HCT116 (cell line): Measurements from ENCODE around the gene CHSY1. TPM values are rescaled to one million over a fixed set of nuclear protein-coding genes. Genes with fewer than 3 reads are reported as not detected.

Source experiments
- ATAC-seq: fragments of 200-7000 bp; cut with Tn5 transposase; 2 replicates; pipeline ENCODE4 v1.9.1; 2020; ENCODE audit warnings: mild to moderate bottlenecking, moderate library complexity
- BruUV-seq: library from RNA; stranded (reverse); fragments of 400-500 nt; replicated peaks from 2 replicates; lab custom pipeline; 2021; lab: Mats Ljungman, UMichigan
- CTCF ChIA-PET: fragments of 300-600 bp; sonication (Branson Sonifier 250); formaldehyde crosslinking; loops from one replicate; lab custom pipeline; 2021; ENCODE audit warnings: antibody characterized with exemption; lab: Charles Lee
- POLR2A ChIA-PET: fragments of 300-600, 350-600 bp; sonication (Branson Sonifier 250); formaldehyde crosslinking; loops from one replicate; lab custom pipeline; 2021; ENCODE audit warnings: antibody characterized with exemption; lab: Charles Lee
- RAD21 ChIA-PET, 2 experiments: fragments of 300-600 bp; sonication (Branson Sonifier 250); formaldehyde crosslinking; loops; one replicate each; lab custom pipeline; 2023; ENCODE audit warnings: low total read pairs in 2 of 2; ENCODE audit not compliant: uncharacterized antibody in 2 of 2, unreplicated experiment in 2 of 2, low non-redundant PET in 1 of 2; lab: Charles Lee
- DNase-seq: peaks from one replicate; pipeline ENCODE4 v3.0.0-alpha.2; 2010; ENCODE audit warnings: low read depth, low spot score
- H2AFZ ChIP-seq: fragments of 200-600 bp; shearing (Covaris generic), sonication (generic); 2 replicates; pipeline ENCODE4 v1.6.1; 2017; ENCODE audit warnings: low read depth, mixed run types, mixed read lengths, antibody characterized with exemption, low read length; ENCODE audit not compliant: poor library complexity, severe bottlenecking
- H3K27ac ChIP-seq: 2 replicates; pipeline ENCODE4 v1.5.1; 2012; ENCODE audit warnings: low read depth, low read length
- H3K27me3 ChIP-seq: fragments of 200-600 bp; sonication (generic); 2 replicates; pipeline ENCODE4 v1.6.1; 2016; ENCODE audit warnings: mixed run types, low read length, mixed read lengths; ENCODE audit not compliant: insufficient read depth
- H3K36me3 ChIP-seq, 2 experiments: fragments of 200-500 bp in 1 of 2; fragments of 200-600 bp in 1 of 2; sonication (Bioruptor generic) in 1 of 2; sonication (generic) in 1 of 2; 2 replicates each; pipeline versions ENCODE4 v1.5.1 to v1.6.1; 2014 to 2016; ENCODE audit warnings: low read length in 2 of 2, inconsistent platforms in 1 of 2, mixed read lengths in 1 of 2, mixed run types in 1 of 2; ENCODE audit not compliant: insufficient read depth in 2 of 2, control insufficient read depth in 1 of 2
- H3K4me1 ChIP-seq, 2 experiments: fragments of 200-600 bp in 1 of 2; sonication (generic) in 1 of 2; 2 replicates each; pipeline versions ENCODE4 v1.5.1 to v1.6.1; 2012 to 2017; ENCODE audit warnings: low read length in 2 of 2, inconsistent platforms in 1 of 2, mild to moderate bottlenecking in 1 of 2, mixed read lengths in 1 of 2, mixed run types in 1 of 2, moderate library complexity in 1 of 2; ENCODE audit not compliant: insufficient read depth in 2 of 2, control insufficient read depth in 1 of 2
- H3K4me2 ChIP-seq: fragments of 200-600 bp; sonication (generic); 2 replicates; pipeline ENCODE4 v1.6.1; 2017; ENCODE audit warnings: mixed run types, low read length, mixed read lengths
- H3K4me3 ChIP-seq, 2 experiments: fragments of 200-600 bp in 1 of 2; sonication (generic) in 1 of 2; replicated peaks in 1 of 2; 2 replicates each; pipeline ENCODE4 v1.5.1; 2011 to 2016; ENCODE audit warnings: low read length in 2 of 2, control low read depth in 1 of 2, low read depth in 1 of 2, mild to moderate bottlenecking in 1 of 2, mixed read lengths in 1 of 2, mixed run types in 1 of 2
- H3K79me2 ChIP-seq: fragments of 200-600 bp; sonication (generic); 2 replicates; pipeline ENCODE4 v1.6.1; 2017; ENCODE audit warnings: mild to moderate bottlenecking, mixed run types, low read length, moderate library complexity, mixed read lengths; ENCODE audit not compliant: insufficient read depth
- H3K9ac ChIP-seq: fragments of 200-600 bp; sonication (generic); 2 replicates; pipeline ENCODE4 v1.6.1; 2016; ENCODE audit warnings: low read length, mixed read lengths
- H3K9me2 ChIP-seq: fragments of 200-600 bp; sonication (generic), shearing (Covaris generic); 2 replicates; pipeline ENCODE4 v1.6.1; 2017; ENCODE audit warnings: mixed run types, mild to moderate bottlenecking, moderate library complexity; ENCODE audit not compliant: insufficient read depth
- H3K9me3 ChIP-seq, 2 experiments: fragments of 200-500 bp in 1 of 2; fragments of 200-600 bp in 1 of 2; sonication (Bioruptor generic) in 1 of 2; sonication (generic) in 1 of 2; 2 replicates each; pipeline ENCODE4 v1.6.1; 2014 to 2017; ENCODE audit warnings: low read length in 2 of 2, mixed read lengths in 2 of 2, inconsistent platforms in 1 of 2, low read depth in 1 of 2, mild to moderate bottlenecking in 1 of 2, mixed run types in 1 of 2, moderate library complexity in 1 of 2; ENCODE audit not compliant: control insufficient read depth in 1 of 2, insufficient read depth in 1 of 2
- H4K20me1 ChIP-seq: fragments of 200-600 bp; sonication (generic), shearing (Covaris generic); 2 replicates; pipeline ENCODE4 v1.6.1; 2017; ENCODE audit warnings: mixed run types, mild to moderate bottlenecking, moderate library complexity; ENCODE audit not compliant: insufficient read depth
- EZH2 ChIP-seq: fragments of 200-600 bp; sonication (generic); IDR thresholded peaks from 2 replicates; pipeline ENCODE4 v1.6.1; 2017; ENCODE audit warnings: antibody characterized with exemption, mixed run types
- EZH2phosphoT487 ChIP-seq: fragments of 200-600 bp; IDR thresholded peaks from 2 replicates; pipeline ENCODE4 v1.6.1; 2018; ENCODE audit warnings: antibody characterized with exemption, borderline replicate concordance
- FOSL1 ChIP-seq: IDR thresholded peaks from 2 replicates; pipeline ENCODE4 v1.6.1; 2012; ENCODE audit warnings: low read depth
- SIN3A ChIP-seq: IDR thresholded peaks from 2 replicates; pipeline ENCODE4 v1.6.1; 2012; ENCODE audit warnings: low read depth
- TCF7L2 ChIP-seq: IDR thresholded peaks from 2 replicates; pipeline ENCODE4 v1.7.0; 2011; ENCODE audit warnings: borderline replicate concordance, inconsistent platforms; ENCODE audit not compliant: insufficient read depth, insufficient read length; ENCODE audit errors: extremely low read depth
- intact Hi-C: fragments of 100-400 bp; cut with micrococcal nuclease; formaldehyde crosslinking; loops from 2 replicates; pipeline ENCODE4 v1.10.0; 2022
- total RNA-seq: library from RNA; stranded (reverse); gene quantifications from one replicate; pipeline ENCODE4 v1.2.1, GENCODE V29; 2021; ENCODE audit not compliant: unreplicated experiment
- TF ChIP-seq, protein P1 (sequence below): IDR thresholded peaks from 2 replicates; pipeline ENCODE4 v1.6.1; 2011; ENCODE audit warnings: mild to moderate bottlenecking, low read length, moderate library complexity; ENCODE audit not compliant: insufficient replicate concordance; ENCODE audit errors: extremely low read depth
- TF ChIP-seq, protein P2 (sequence below): IDR thresholded peaks from 2 replicates; pipeline ENCODE4 v1.6.1; 2012
- TF ChIP-seq, protein P3 (sequence below): IDR thresholded peaks from 2 replicates; pipeline ENCODE4 v1.6.1; 2012; ENCODE audit warnings: low read depth
- TF ChIP-seq, protein P4 (sequence below): IDR thresholded peaks from 2 replicates; pipeline ENCODE4 v1.6.1; 2012

The CHSY1 gene
- total RNA-seq, 1 experiment from 2014 or later: 25.4 TPM

DNA sequence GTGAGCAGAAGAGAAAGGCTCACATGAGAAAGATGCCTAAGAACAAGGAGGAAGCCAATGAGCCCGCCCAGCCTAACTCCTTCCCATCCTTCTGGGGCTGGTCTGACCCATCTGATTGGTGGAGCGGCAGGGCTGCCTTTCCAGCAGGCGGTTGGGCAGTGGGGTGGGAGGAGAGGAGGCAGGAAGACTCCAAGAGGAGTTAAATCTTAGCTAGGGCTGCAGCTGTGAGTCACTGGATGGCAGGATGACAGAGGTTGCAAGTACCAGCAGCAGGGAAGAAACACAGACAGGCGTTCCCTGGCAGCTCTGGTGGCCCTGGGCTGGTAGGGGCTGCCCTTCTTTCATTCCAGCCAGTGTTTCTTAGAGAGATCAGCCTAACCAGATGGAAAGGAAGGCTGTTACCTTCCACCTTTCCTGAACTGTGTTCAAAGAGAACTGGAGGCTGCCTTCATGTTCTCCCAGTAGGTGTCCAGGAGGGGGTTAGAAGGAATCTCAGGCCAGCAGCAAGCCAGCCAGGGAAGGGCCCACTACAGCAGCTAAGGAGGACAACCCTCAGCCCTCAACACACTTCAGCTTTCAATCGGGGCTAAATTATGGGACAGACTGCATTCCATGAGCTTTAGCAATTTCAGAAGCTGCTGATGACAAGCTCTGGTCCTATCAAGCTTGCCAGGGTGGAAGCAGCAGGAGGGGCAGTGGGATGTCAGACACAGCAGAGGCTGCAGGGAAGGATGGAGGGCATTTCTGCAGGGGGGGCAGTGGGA is 50.3 kb downstream of the CHSY1 start:
- H3K27me3 ChIP-seq: no peaks in the 10 kb centered on the region
- no peaks in the 10 kb centered on the region for H3K36me3 ChIP-seq
- H2AFZ ChIP-seq: no peak overlapping the region
- intact Hi-C loops: no loop called here
- peak overlapping the region; percentile 37 for H3K4me2 ChIP-seq
- POLR2A ChIA-PET: no interaction called here
- RAD21 ChIA-PET: no interaction called here
- TF ChIP-seq, protein P1, sequence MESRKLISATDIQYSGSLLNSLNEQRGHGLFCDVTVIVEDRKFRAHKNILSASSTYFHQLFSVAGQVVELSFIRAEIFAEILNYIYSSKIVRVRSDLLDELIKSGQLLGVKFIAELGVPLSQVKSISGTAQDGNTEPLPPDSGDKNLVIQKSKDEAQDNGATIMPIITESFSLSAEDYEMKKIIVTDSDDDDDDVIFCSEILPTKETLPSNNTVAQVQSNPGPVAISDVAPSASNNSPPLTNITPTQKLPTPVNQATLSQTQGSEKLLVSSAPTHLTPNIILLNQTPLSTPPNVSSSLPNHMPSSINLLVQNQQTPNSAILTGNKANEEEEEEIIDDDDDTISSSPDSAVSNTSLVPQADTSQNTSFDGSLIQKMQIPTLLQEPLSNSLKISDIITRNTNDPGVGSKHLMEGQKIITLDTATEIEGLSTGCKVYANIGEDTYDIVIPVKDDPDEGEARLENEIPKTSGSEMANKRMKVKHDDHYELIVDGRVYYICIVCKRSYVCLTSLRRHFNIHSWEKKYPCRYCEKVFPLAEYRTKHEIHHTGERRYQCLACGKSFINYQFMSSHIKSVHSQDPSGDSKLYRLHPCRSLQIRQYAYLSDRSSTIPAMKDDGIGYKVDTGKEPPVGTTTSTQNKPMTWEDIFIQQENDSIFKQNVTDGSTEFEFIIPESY: no peak
- TF ChIP-seq, all 23 proteins: peak for 0
- CTCF ChIA-PET: no interaction called here
- no TSS peak for BruUV-seq
- Histone ChIP-seq H3K4me3 (no peak overlapping the region), H3K4me1 (peaks cover 14 to 28% of the 10 kb centered on the region in 2 experiments), H3K9me3 (no peaks in the 10 kb centered on the region), H4K20me1 (peaks cover 8% of the 10 kb centered on the region; the same call in 1 of the 2 replicates), H3K79me2 (peaks cover 91% of the 10 kb centered on the region), H3K27ac (no peak overlapping the region; the same call in 1 of the 2 replicates), H3K9ac (no peak overlapping the region), H3K9me2 (no peaks in the 10 kb centered on the region)
- ATAC-seq (peak; percentile 95), DNase-seq (peak; percentile 19)

DNA sequence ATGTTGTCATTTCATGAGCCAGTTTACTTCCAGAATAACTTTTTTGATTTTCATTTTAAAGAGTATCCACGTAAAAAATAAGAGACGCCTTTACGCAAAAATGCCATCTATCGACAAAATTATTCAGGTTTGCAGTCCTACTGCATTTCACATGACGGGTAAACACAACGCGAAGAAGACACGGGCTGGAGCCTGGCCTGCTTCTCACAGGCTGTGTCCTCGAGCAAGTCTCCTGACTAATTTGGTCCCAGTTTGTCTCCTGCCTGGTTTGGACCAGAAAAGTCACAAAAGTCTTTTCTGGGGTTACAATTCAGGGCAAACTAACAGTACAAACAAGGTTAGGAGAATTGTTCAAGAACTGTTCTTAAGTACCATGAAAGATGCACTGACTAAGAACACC is 51.7 kb downstream of the CHSY1 start:
- POLR2A ChIA-PET: no interaction called here
- H3K4me3 ChIP-seq: no peak overlapping the region
- intact Hi-C loops: no loop called here
- TF ChIP-seq, protein P2, sequence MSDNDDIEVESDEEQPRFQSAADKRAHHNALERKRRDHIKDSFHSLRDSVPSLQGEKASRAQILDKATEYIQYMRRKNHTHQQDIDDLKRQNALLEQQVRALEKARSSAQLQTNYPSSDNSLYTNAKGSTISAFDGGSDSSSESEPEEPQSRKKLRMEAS: no peak
- no peak for TF ChIP-seq EZH2phosphoT487
- TF ChIP-seq, protein P3, sequence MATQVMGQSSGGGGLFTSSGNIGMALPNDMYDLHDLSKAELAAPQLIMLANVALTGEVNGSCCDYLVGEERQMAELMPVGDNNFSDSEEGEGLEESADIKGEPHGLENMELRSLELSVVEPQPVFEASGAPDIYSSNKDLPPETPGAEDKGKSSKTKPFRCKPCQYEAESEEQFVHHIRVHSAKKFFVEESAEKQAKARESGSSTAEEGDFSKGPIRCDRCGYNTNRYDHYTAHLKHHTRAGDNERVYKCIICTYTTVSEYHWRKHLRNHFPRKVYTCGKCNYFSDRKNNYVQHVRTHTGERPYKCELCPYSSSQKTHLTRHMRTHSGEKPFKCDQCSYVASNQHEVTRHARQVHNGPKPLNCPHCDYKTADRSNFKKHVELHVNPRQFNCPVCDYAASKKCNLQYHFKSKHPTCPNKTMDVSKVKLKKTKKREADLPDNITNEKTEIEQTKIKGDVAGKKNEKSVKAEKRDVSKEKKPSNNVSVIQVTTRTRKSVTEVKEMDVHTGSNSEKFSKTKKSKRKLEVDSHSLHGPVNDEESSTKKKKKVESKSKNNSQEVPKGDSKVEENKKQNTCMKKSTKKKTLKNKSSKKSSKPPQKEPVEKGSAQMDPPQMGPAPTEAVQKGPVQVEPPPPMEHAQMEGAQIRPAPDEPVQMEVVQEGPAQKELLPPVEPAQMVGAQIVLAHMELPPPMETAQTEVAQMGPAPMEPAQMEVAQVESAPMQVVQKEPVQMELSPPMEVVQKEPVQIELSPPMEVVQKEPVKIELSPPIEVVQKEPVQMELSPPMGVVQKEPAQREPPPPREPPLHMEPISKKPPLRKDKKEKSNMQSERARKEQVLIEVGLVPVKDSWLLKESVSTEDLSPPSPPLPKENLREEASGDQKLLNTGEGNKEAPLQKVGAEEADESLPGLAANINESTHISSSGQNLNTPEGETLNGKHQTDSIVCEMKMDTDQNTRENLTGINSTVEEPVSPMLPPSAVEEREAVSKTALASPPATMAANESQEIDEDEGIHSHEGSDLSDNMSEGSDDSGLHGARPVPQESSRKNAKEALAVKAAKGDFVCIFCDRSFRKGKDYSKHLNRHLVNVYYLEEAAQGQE: no peak
- TF ChIP-seq EZH2: no peak
- TF ChIP-seq, protein P4, sequence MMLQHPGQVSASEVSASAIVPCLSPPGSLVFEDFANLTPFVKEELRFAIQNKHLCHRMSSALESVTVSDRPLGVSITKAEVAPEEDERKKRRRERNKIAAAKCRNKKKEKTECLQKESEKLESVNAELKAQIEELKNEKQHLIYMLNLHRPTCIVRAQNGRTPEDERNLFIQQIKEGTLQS: no peak
- TF ChIP-seq FOSL1: no peak
- TF ChIP-seq, protein P1: no peak
- no peak for TF ChIP-seq TCF7L2
- no peak for TF ChIP-seq SIN3A

More for the DNA sequence above, 51.7 kb downstream of the CHSY1 start:
- ChIA-PET CTCF (no interaction called here), RAD21 (no interaction called here)
- H3K79me2 ChIP-seq: peaks cover 92% of the 10 kb centered on the region
- no peak overlapping the region for H2AFZ ChIP-seq
- DNase-seq: no peak
- no peaks in the 10 kb centered on the region for H3K36me3 ChIP-seq
- no peak overlapping the region for H3K9ac ChIP-seq
- peaks cover 10% of the 10 kb centered on the region; the same call in 1 of the 2 replicates for H4K20me1 ChIP-seq
- ATAC-seq: no peak
- no peak overlapping the region for H3K27ac ChIP-seq
- no TSS peak for BruUV-seq
- H3K27me3 ChIP-seq: no peaks in the 10 kb centered on the region
- H3K4me1 ChIP-seq: peaks cover 14 to 28% of the 10 kb centered on the region in 2 experiments
- no peaks in the 10 kb centered on the region for H3K9me3 ChIP-seq
- H3K4me2 ChIP-seq: no peak overlapping the region
- H3K9me2 ChIP-seq: no peaks in the 10 kb centered on the region
